ENCODE results near the gene FAM234A. TPM values are rescaled to one million over a fixed set of nuclear protein-coding genes. Genes with fewer than 3 reads are reported as not detected.
"Not testable (repeated sequence)": the region's sequence is repeated elsewhere in the genome, so short reads cannot be mapped to it uniquely, and the experiment has no call there.

The FAM234A gene
- 112 and 124 TPM in 2 replicates for total RNA-seq

- no peak for DNase-seq (ENCODE audit: extremely low read depth, low read depth, low spot score)
Observed at GRCh38 chr16:234468-235305, at the start of gene FAM234A. FAM234A (plus strand) TSS chr16:234821; CDS start chr16:254414, 19,593 bp downstream.

- no peak for DNase-seq (ENCODE audit: extremely low read depth, low read depth, low spot score)
Observed at GRCh38 chr16:185213-185612, 49.4 kb upstream of the FAM234A start.

- DNase-seq (ENCODE audit: extremely low read depth, low read depth, low spot score) = no peak
Observed at GRCh38 chr16:185691-186090, 48.9 kb upstream of the FAM234A start.

- no peak for DNase-seq (ENCODE audit: extremely low read depth, low read depth, low spot score)
Observed at GRCh38 chr16:187330-187729, 47.3 kb upstream of the FAM234A start.

GRCh38 chr16:188674-189073, 45.9 kb upstream of the FAM234A start:
- DNase-seq (ENCODE audit: extremely low read depth, low read depth, low spot score) = no peak

GRCh38 chr16:189604-190186, 44.9 kb upstream of the FAM234A start:
- DNase-seq (ENCODE audit: extremely low read depth, low read depth, low spot score) = no peak

GRCh38 chr16:191831-192230, 42.8 kb upstream of the FAM234A start:
- DNase-seq (ENCODE audit: extremely low read depth, low read depth, low spot score) = no peak

GRCh38 chr16:192686-193085, 41.9 kb upstream of the FAM234A start:
- DNase-seq (ENCODE audit: extremely low read depth, low read depth, low spot score) = no peak

GRCh38 chr16:193441-193840, 41.2 kb upstream of the FAM234A start:
- DNase-seq (ENCODE audit: extremely low read depth, low read depth, low spot score) = no peak

- DNase-seq (ENCODE audit: extremely low read depth, low read depth, low spot score) = no peak
Observed at GRCh38 chr16:194516-194915, 40.1 kb upstream of the FAM234A start.

GRCh38 chr16:200388-200787, 34.2 kb upstream of the FAM234A start:
- no peak for DNase-seq (ENCODE audit: extremely low read depth, low read depth, low spot score)

- DNase-seq (ENCODE audit: extremely low read depth, low read depth, low spot score) = no peak
Observed at GRCh38 chr16:203246-203645, 31.4 kb upstream of the FAM234A start.

- not testable (repeated sequence) for DNase-seq (ENCODE audit: extremely low read depth, low read depth, low spot score)
Observed at GRCh38 chr16:204046-204445, 30.6 kb upstream of the FAM234A start.

- not testable (repeated sequence) for DNase-seq (ENCODE audit: extremely low read depth, low read depth, low spot score)
Observed at GRCh38 chr16:209359-209758, 25.3 kb upstream of the FAM234A start.

GRCh38 chr16:211631-212180, 22.9 kb upstream of the FAM234A start:
- DNase-seq (ENCODE audit: extremely low read depth, low read depth, low spot score) = not testable (repeated sequence)

- no peak for DNase-seq (ENCODE audit: extremely low read depth, low read depth, low spot score)
Observed at GRCh38 chr16:212999-213398, 21.6 kb upstream of the FAM234A start.

- no peak for DNase-seq (ENCODE audit: extremely low read depth, low read depth, low spot score)
Observed at GRCh38 chr16:220021-220420, 14.6 kb upstream of the FAM234A start.

- DNase-seq (ENCODE audit: extremely low read depth, low read depth, low spot score) = no peak
Observed at GRCh38 chr16:228151-228851, 6.3 kb upstream of the FAM234A start.

- no peak for DNase-seq (ENCODE audit: extremely low read depth, low read depth, low spot score)
Observed at GRCh38 chr16:228852-229730, 5.5 kb upstream of the FAM234A start, which contains the start of gene LUC7L. LUC7L (minus strand) TSS chr16:229449; CDS start chr16:229339, 110 bp downstream.

- no peak for DNase-seq (ENCODE audit: extremely low read depth, low read depth, low spot score)
Observed at GRCh38 chr16:229731-230281, 4.8 kb upstream of the FAM234A start.

Measured in glomerular endothelial cell (primary cell).